Astrocyte (in vitro differentiated cells and primary cell): ENCODE data around the gene PMP22. TPM values are rescaled to one million over a fixed set of nuclear protein-coding genes. Genes with fewer than 3 reads are reported as not detected.
A peak's percentile ranks its signal among the peaks of the same experiment; 100 is the strongest.

Experiments used
- DNase-seq: peaks from one replicate; pipeline ENCODE4 v3.0.0-alpha.2; 2010; ENCODE audit warnings: low read depth
- FAIRE-seq: peaks from 2 replicates; lab custom pipeline; 2011; peaks lifted over from hg19 to GRCh38; lab: Jason Lieb, UNC
- H2AFZ ChIP-seq: 2 replicates; pipeline ENCODE4 v1.6.0; 2012; ENCODE audit warnings: low read depth, low read length, inconsistent platforms
- H3K27ac ChIP-seq: 2 replicates; pipeline ENCODE4 v1.5.1; 2011; ENCODE audit warnings: low read depth, low read length, inconsistent platforms
- H3K27me3 ChIP-seq: 2 replicates; pipeline ENCODE4 v1.6.0; 2011; ENCODE audit warnings: low read length, inconsistent platforms; ENCODE audit not compliant: insufficient read depth
- H3K36me3 ChIP-seq: 2 replicates; pipeline ENCODE4 v1.5.1; 2011; ENCODE audit warnings: low read length, inconsistent platforms; ENCODE audit not compliant: insufficient read depth
- H3K4me1 ChIP-seq: 2 replicates; pipeline ENCODE4 v1.5.1; 2011; ENCODE audit warnings: low read length, inconsistent platforms; ENCODE audit not compliant: insufficient read depth
- H3K4me2 ChIP-seq: 2 replicates; pipeline ENCODE4 v1.6.0; 2012; ENCODE audit warnings: low read length, inconsistent platforms
- H3K4me3 ChIP-seq: 2 replicates; pipeline ENCODE4 v1.5.1; 2011; ENCODE audit warnings: low read depth, mild to moderate bottlenecking, low read length, inconsistent platforms; ENCODE audit not compliant: insufficient read depth
- H3K79me2 ChIP-seq: 2 replicates; pipeline ENCODE4 v1.6.0; 2012; ENCODE audit warnings: mild to moderate bottlenecking, low read length, inconsistent platforms; ENCODE audit not compliant: insufficient read depth
- H3K9ac ChIP-seq: 2 replicates; pipeline ENCODE4 v1.6.0; 2012; ENCODE audit warnings: mild to moderate bottlenecking, low read length, inconsistent platforms
- H3K9me3 ChIP-seq: 2 replicates; pipeline ENCODE4 v1.5.1; 2012; ENCODE audit warnings: low read depth, mild to moderate bottlenecking, low read length, inconsistent platforms; ENCODE audit not compliant: insufficient read depth
- H4K20me1 ChIP-seq: 2 replicates; pipeline ENCODE4 v1.6.0; 2012; ENCODE audit warnings: low read length, inconsistent platforms; ENCODE audit not compliant: insufficient read depth
- H3K27ac Mint-ChIP-seq: one replicate; pipeline ENCODE4 v1.8.0; 2021; ENCODE audit warnings: mild to moderate bottlenecking, mixed read lengths; ENCODE audit not compliant: unreplicated experiment
- H3K27me3 Mint-ChIP-seq: one replicate; pipeline ENCODE4 v1.8.0; 2021; ENCODE audit warnings: low read depth, mixed read lengths; ENCODE audit not compliant: unreplicated experiment
- H3K36me3 Mint-ChIP-seq: one replicate; pipeline ENCODE4 v1.8.0; 2021; ENCODE audit warnings: low read depth, mixed read lengths; ENCODE audit not compliant: unreplicated experiment
- H3K4me1 Mint-ChIP-seq: one replicate; pipeline ENCODE4 v1.8.0; 2021; ENCODE audit warnings: low read depth, mixed read lengths; ENCODE audit not compliant: unreplicated experiment
- H3K4me3 Mint-ChIP-seq: one replicate; pipeline ENCODE4 v1.8.0; 2021; ENCODE audit warnings: mild to moderate bottlenecking, moderate library complexity, mixed read lengths; ENCODE audit not compliant: unreplicated experiment
- H3K9me3 Mint-ChIP-seq: one replicate; pipeline ENCODE4 v1.8.0; 2021; ENCODE audit warnings: mild to moderate bottlenecking, mixed read lengths; ENCODE audit not compliant: unreplicated experiment
- EZH2 ChIP-seq: IDR thresholded peaks from 2 replicates; pipeline ENCODE4 v1.6.1; 2012; ENCODE audit warnings: mild to moderate bottlenecking, low read length, inconsistent platforms; ENCODE audit not compliant: insufficient read depth
- total RNA-seq: library from RNA; stranded (reverse); gene quantifications from 2 replicates; pipeline ENCODE4 v1.2.1, GENCODE V29; 2021
- TF ChIP-seq, protein P1 (sequence below): IDR thresholded peaks from 2 replicates; pipeline ENCODE4 v1.5.1; 2011; ENCODE audit warnings: low read depth, mild to moderate bottlenecking, inconsistent platforms, low read length, moderate library complexity; ENCODE audit not compliant: insufficient read depth

PMP22 gene
- total RNA-seq, 1 donor from 2014 or later = 41.7 TPM

DNA sequence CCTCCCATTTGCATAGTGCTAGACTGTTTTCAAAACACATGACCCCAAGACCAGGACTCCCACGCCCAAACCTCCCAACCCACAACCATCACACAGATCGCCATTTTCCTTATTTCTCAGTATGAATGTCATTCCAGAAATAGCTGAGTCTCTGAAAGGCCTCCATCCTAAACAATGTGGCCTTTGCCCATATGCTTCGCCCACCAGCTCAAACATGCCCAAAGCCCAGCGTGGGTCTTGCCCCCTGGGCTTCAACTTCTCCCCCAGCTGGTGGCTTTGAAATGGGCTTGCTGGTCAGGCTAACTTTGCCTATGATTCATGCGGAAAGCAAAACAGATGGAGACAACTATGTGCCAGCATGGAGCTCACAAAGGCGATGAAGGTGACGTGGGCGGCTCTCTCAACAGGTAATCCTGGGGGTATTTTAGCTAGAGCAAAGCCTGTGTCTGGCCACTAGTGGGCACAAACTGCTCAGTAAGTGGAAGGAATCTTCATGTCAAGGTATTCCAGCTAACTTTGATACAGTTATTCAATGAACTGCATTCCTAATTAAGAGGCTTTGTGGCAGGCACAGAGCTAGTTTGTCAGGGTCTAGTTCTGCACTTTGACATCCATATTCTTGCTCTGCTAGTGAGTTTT lies 17.1 kb downstream of the PMP22 start:
- TF ChIP-seq, protein P1, sequence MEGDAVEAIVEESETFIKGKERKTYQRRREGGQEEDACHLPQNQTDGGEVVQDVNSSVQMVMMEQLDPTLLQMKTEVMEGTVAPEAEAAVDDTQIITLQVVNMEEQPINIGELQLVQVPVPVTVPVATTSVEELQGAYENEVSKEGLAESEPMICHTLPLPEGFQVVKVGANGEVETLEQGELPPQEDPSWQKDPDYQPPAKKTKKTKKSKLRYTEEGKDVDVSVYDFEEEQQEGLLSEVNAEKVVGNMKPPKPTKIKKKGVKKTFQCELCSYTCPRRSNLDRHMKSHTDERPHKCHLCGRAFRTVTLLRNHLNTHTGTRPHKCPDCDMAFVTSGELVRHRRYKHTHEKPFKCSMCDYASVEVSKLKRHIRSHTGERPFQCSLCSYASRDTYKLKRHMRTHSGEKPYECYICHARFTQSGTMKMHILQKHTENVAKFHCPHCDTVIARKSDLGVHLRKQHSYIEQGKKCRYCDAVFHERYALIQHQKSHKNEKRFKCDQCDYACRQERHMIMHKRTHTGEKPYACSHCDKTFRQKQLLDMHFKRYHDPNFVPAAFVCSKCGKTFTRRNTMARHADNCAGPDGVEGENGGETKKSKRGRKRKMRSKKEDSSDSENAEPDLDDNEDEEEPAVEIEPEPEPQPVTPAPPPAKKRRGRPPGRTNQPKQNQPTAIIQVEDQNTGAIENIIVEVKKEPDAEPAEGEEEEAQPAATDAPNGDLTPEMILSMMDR = peak; percentile 40
- TF ChIP-seq EZH2 = no peak
- Histone ChIP-seq H2AFZ (no peak overlapping the region), H3K4me2 (no peak overlapping the region), H3K36me3 (peaks cover 2% of the 10 kb centered on the region), H3K4me3 (no peak overlapping the region), H3K79me2 (peaks cover 68% of the 10 kb centered on the region), H3K9me3 (no peaks in the 10 kb centered on the region), H3K4me1 (peaks cover 6% of the 10 kb centered on the region), H3K27me3 (no peaks in the 10 kb centered on the region), H4K20me1 (peaks cover 43% of the 10 kb centered on the region), H3K27ac (no peak overlapping the region), H3K9ac (no peak overlapping the region)
- H3K4me1 Mint-ChIP-seq = peaks cover 10% of the 10 kb centered on the region
- peaks cover 13% of the 10 kb centered on the region for H3K36me3 Mint-ChIP-seq
- H3K9me3 Mint-ChIP-seq = no peaks in the 10 kb centered on the region
- FAIRE-seq (no peak), DNase-seq (peak; percentile 4)
- H3K4me3 Mint-ChIP-seq = no peak overlapping the region
- no peak overlapping the region for H3K27ac Mint-ChIP-seq
- H3K27me3 Mint-ChIP-seq = no peaks in the 10 kb centered on the region

DNA sequence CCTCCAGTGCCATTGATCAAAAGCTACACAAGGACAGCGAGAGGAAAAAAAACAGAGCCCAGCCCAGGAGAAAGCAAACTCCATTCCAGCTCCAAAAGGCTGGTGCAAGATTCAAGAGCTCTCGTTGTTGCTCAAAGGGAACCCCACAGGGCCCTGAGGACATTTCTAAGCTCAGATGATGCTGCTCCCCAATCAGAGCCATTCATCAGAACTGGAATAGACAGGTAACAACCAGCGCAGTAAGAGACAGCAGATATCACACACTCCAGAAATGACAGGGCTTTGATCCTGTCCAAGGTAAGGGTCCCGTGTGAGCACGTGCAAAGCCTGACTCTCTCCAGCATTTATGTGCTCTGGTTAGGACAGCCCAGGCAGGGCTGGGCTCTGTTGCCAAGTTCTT lies 20.1 kb downstream of the PMP22 start:
- H3K4me3 ChIP-seq = no peak overlapping the region
- H3K9me3 ChIP-seq = no peaks in the 10 kb centered on the region
- H3K4me1 Mint-ChIP-seq = peaks cover 17% of the 10 kb centered on the region
- H3K4me2 ChIP-seq = no peak overlapping the region
- H3K4me3 Mint-ChIP-seq = no peak overlapping the region
- TF ChIP-seq EZH2 = no peak
- TF ChIP-seq, protein P1 = no peak
- no peak overlapping the region for H2AFZ ChIP-seq
- no peak for FAIRE-seq
- H3K36me3 Mint-ChIP-seq = peaks cover 15% of the 10 kb centered on the region
- no peak for DNase-seq
- H3K9ac ChIP-seq = no peak overlapping the region
- no peaks in the 10 kb centered on the region for H3K9me3 Mint-ChIP-seq
- H3K27ac ChIP-seq = no peak overlapping the region
- peaks cover 56% of the 10 kb centered on the region for H3K79me2 ChIP-seq
- no peaks in the 10 kb centered on the region for H3K27me3 ChIP-seq
- peaks cover 31% of the 10 kb centered on the region for H4K20me1 ChIP-seq
- H3K27ac Mint-ChIP-seq = no peak overlapping the region
- H3K4me1 ChIP-seq = peaks cover 6% of the 10 kb centered on the region
- no peaks in the 10 kb centered on the region for H3K27me3 Mint-ChIP-seq
- H3K36me3 ChIP-seq = no peaks in the 10 kb centered on the region

DNA sequence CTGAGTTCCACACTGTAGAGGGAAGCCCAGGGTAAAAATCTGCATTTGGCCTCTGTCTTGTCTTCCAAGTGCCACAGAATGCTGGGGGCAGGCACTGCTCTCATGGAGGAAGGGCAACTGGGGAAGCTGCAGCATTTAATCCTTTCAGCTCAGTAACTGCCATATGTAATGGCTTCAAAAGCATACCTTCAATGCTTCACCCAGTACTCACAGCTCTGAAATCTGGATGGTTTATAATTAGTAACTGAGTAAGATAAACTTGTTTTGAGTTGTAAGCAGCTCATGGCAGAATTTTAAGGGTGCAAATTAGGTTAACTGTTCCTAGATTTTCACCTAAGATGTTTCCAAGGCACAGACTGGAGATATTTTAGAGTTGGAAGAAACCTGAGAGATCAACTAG lies 24.5 kb downstream of the PMP22 start:
- TF ChIP-seq, protein P1 = no peak
- no peak for TF ChIP-seq EZH2
- FAIRE-seq (no peak), DNase-seq (no peak)
- Histone ChIP-seq H2AFZ (no peak overlapping the region), H4K20me1 (peaks cover 18% of the 10 kb centered on the region), H3K4me1 (no peaks in the 10 kb centered on the region), H3K27me3 (no peaks in the 10 kb centered on the region), H3K9ac (no peak overlapping the region), H3K4me2 (no peak overlapping the region), H3K36me3 (peaks cover 10% of the 10 kb centered on the region), H3K9me3 (no peaks in the 10 kb centered on the region), H3K79me2 (peaks cover 37% of the 10 kb centered on the region), H3K27ac (no peak overlapping the region), H3K4me3 (no peak overlapping the region)
- H3K4me3 Mint-ChIP-seq = no peak overlapping the region
- no peaks in the 10 kb centered on the region for H3K9me3 Mint-ChIP-seq
- peaks cover 14% of the 10 kb centered on the region for H3K4me1 Mint-ChIP-seq
- H3K36me3 Mint-ChIP-seq = peaks cover 16% of the 10 kb centered on the region
- H3K27me3 Mint-ChIP-seq = no peaks in the 10 kb centered on the region
- peak overlapping the region; percentile 48 for H3K27ac Mint-ChIP-seq
